Inflammatory macrophage (primary cell): ENCODE results near the gene ARHGAP1.

ENCODE experiments used
- DNase-seq, 2 donors: peaks; one replicate each; pipeline ENCODE4 v3.0.0-alpha.2; 2020 to 2022

Gene ARHGAP1

GRCh38 chr11:46635557-46636139 is 64.8 kb downstream of the ARHGAP1 start:
- DNase-seq, result no peak

DNA sequence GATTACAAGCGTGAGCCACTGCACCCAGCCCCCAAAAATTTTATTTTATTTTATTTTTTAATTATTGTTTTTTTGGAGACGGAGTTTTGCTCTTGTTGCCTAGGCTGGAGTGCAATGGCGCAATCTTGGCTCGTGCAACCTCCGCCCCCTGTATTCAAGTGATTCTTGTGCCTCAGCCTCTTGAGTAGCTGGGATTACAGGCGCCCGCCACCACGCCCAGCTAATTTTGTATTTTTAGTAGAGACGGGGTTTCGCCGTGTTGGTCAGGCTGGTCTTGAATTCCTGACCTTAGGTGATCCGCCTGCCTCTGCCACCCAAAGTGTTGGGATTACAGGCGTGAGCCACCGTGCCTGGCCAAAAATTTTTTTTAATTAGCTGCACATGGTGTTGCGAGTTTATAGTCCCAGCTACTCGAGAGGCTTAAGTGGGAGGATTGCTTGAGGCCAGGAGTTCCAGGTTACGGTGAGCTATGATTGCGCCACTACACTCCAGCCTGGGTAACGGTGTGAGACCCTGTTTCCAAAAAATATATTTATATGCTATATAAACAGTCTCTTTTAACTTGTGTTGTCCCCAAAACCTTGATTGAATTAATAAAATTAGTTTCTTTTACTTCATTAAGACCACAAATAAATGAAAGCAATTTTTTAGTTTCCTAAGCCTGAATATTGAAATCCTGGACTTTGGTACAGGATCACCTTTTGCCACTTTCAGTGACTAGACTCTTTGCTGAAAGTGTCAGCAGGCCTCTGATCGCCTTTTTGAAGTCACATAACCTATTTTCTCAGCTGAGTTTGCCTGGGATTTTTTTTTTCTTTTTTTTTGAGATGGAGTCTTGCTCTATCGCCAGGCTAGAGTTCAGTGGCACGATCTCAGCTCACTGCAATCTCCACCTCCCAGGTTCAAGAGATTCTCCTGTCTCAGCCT is 66.9 kb downstream of the ARHGAP1 start:
- DNase-seq, result no peak

DNA sequence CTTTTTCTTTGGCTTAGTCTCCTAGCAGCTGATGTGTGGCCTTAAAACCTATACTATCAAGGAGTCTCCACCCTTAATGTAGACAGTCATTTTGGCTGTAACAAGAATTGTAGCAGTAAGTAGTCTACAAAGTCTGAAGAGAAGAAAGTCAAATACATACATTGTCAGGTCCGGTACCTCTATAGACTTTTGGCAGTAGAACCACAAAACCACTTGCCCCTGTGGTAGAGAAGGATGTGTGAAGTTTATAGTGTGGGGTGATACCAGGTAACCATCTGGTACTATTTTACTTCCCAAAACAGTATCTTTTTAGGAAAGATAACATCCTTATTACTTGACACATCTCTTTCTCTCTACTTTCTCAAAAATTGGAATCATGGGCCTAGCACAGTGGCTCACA is 67.9 kb downstream of the ARHGAP1 start:
- no peak for DNase-seq

GRCh38 chr11:46631676-46632075 is 68.7 kb downstream of the ARHGAP1 start:
- no peak for DNase-seq

GRCh38 chr11:46630237-46630636 is 70.2 kb downstream of the ARHGAP1 start:
- no peak for DNase-seq

DNA sequence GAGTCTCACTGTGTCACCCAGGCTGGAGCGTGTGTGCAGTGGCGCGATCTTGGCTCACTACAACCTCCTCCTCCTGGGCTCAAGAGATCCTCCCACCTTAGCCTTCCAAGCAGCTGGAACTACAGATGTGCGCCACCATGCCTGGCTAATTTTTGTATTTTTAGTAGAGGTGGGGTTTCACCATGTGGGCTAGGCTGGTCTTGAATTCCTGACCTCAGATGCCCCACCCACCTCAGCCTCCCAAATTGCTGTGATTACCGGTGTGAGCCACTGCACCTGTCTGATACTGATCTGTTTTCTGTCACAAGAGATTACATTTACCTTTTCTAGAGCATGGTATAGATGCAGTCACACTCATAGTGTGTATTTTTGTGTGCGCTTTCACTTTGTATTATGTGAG is 71.5 kb downstream of the ARHGAP1 start:
- no peak for DNase-seq
